NCI-H2171 treated with DMSO at 0.1 percent for 48 hours (cell line): ENCODE measurements around the gene PRSS12.
"Not testable (repeated sequence)": the region's sequence is repeated elsewhere in the genome, so short reads cannot be mapped to it uniquely, and the experiment has no call there.

Source experiments
- DNase-seq: peaks from one replicate; lab custom pipeline; 2025; lab: John Stamatoyannopoulos, UW

Gene PRSS12, protein sequence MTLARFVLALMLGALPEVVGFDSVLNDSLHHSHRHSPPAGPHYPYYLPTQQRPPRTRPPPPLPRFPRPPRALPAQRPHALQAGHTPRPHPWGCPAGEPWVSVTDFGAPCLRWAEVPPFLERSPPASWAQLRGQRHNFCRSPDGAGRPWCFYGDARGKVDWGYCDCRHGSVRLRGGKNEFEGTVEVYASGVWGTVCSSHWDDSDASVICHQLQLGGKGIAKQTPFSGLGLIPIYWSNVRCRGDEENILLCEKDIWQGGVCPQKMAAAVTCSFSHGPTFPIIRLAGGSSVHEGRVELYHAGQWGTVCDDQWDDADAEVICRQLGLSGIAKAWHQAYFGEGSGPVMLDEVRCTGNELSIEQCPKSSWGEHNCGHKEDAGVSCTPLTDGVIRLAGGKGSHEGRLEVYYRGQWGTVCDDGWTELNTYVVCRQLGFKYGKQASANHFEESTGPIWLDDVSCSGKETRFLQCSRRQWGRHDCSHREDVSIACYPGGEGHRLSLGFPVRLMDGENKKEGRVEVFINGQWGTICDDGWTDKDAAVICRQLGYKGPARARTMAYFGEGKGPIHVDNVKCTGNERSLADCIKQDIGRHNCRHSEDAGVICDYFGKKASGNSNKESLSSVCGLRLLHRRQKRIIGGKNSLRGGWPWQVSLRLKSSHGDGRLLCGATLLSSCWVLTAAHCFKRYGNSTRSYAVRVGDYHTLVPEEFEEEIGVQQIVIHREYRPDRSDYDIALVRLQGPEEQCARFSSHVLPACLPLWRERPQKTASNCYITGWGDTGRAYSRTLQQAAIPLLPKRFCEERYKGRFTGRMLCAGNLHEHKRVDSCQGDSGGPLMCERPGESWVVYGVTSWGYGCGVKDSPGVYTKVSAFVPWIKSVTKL

DNA sequence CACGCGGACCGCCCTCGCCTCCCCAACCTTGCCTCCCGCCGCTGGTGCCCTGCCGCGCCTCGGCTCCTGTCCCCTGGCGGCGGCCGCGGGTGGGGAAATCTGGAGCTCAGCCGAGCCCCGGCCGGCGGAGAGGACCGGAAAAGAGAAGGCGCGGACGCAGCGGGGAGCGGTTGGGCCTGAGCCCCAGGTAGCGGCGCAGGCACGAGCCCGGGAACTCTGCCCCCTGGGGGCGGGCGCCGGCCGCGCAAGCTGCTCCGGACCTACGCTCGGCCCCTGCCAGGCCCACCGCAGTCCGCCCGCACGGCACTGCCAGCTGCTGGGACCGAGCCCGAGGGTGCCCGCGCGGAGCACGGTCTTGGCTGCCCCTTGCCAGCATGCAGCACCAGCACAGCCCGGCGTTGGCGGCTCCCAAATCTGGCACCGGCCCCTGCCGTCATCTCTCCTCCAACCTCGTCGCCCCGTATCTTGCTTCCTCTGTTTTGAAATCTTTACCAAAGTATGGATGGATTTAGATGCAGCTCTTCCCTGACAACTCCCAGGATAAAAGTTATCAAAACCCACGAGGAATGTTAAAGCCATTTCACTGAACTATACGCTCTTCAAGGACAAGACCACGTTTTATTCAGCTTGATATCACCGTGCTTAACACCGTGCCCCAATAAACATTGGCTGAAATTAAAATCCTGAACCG is at the start of gene PRSS12:
Gene PRSS12 (minus strand): TSS at position 161 of the 691 bp plus-strand sequence. CDS start 283 bp downstream, outside the sequence.
- DNase-seq, result no peak

DNA sequence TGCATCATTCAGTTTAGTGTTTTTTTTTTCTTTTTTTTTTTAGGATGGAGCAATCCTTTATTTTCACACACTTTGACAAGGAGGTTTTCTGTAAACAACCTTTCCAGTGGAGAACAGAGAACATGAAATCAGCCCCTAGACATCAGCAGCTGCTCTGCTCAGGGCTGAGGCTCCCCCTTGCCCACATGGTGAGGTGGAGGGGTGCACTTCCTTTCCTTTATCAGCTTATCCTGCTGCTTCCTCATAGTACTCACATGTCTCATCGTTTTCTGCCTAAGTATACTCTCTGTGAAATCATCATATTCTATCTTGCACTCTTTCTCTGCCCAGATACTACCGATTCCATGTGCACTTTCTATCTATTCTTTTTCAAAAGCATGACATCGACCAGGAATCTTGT is 47.6 kb upstream of the PRSS12 start:
- DNase-seq, result no peak

DNA sequence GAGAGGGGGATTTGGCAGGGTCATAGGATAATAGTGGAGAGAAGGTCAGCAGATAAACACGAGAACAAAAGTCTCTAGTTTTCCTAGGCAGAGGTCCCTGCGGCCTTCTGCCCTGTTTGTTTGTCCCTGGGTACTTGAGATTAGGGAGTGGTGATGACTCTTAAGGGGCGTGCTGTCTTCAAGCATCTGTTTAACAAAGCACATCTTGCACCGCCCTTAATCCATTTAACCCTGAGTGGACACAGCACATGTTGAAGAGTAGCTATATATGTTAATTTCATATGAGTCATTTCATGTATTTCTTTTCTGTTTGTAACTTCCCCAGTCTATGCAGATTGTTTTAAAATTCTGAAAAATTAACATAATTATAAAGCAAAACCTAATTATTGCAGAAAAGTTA is 47.1 kb upstream of the PRSS12 start:
- DNase-seq, result not testable (repeated sequence)

DNA sequence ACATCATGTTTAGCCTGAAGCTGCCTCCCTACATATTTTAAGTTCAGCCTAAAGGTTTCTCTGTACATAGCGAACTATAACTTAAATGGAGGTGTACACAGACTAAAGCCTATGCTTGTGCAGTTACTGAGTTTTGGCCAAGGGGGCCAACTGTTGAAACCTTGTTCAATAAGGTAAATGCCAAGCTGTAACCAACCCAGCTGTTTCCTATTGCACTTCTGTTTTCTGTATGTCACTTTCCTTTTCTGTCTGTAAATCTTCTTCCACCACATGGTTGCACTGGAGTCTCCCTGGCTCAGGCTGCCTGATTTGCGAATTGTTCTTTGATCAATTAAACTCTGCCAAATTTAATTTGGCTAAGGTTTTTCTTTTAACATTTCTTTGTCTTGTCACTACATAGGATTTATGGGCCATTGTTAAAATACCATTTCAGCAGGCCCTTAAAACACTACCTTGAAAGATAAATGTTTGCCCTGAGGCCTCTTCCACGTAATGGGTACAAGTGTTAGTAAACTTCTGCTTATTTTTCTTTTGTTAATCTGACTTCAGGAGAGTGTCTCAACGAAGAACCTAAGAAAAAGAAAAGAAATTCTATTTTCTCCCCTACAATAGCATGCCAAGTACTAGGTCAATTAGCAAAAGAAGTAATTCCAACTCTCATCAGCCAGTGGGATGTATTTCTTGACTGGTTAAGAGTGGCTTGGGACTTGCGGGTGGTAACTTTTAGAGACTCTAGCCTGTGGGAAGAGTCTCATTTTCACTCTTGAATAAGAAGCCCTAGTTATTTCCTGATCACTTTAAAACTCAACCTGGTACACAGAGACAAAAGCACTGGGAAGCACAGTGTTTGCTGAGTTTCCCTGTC is 45.7 kb upstream of the PRSS12 start:
- peak; percentile 13 for DNase-seq

DNA sequence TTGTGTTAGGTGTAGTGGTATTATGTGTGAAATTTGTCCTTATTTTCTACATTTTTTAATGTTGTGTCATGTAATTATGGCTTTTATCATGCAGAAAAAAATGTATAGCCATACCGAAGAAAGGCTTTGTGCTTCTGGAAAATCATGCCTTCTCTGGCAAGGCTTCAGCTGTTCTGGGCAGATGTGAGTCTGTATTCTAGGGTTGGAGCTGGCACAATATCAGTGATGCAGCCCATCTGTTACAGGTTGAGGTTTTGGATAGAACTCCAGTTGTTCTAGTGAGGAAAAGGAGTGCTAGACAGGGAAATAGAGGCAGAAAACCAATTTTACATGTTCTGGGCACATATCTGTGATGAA is 44.8 kb upstream of the PRSS12 start:
- DNase-seq, result peak; percentile 60

DNA sequence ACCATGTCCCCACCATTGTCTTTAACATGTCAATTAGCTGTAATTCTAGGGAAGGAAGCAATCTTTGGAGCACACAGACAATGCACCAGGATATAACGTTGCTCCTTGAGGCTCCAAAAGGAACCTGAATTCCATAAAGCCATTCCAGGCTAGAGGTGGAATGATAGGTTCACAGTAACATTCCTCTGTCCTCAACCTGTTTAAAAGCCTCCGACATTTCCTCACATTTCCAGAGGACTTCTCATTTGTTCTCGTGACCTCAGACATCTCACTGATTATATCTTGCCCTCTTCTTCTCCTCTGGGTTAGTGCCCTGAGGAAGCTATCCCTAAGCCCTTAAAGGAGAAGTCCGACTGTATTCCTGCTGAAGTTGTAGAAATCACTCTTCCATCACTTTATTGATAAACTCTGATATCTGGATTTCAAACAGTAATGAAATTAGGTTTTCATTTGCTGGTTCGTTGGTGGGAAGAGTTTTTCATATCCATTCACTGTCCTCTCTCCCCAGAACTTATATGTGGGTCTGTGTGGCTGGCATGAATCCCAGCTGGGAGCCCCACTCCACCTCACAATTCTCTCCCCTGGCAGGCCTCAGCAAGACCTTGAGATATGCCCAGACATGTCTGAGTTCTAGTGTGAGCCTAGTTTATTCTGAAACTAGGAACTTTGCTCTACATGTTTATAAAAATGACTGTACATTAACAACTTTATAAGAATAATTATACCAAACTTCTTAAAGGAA is 44.2 kb upstream of the PRSS12 start:
- DNase-seq, result peak; percentile 32

DNA sequence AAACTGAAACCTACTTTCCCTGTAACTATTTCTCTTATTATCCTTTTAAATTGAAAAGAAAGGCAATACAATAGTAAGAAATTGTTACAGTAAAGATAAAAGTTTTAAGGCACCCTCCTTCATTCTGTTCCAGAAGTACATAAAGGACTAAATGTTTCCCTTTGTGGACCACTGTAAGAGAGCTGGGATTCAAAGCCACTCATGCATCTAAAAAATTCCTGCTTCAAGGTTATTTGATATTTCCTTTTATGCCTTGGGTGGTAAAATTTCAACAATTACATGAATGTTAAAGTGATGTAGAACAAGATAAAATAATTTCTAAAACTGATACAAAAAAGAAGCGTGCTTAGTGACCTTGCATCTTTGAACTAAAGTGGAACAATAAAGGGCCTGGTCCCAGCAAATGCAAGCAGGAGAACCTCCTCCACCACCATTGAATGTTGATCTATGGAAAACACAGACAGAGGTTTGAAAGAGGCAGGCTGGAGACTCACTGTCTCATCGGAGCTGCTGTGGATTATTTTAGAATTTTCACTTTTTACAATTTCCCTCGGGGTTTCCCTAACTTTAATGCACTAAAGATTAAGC is 42.3 kb upstream of the PRSS12 start:
- DNase-seq, result no peak

DNA sequence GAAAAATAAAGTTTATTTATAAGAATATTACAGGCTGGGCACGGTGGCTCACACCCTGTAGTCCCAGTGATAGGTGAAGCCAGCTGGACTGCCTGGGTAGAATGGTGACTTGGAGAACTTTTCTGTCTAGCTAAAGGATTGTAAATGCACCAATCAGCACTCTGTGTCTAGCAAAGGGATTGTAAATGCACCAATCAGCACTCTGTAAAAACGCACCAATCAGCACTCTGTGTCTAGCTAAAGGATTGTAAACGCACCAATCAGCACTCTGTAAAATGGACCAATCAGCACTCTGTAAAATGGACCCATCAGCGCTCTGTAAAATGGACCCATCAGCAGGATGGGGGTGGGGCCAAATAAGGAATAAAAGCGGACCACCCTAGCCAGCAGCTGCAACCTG is 39.7 kb upstream of the PRSS12 start:
- DNase-seq, result not testable (repeated sequence)

DNA sequence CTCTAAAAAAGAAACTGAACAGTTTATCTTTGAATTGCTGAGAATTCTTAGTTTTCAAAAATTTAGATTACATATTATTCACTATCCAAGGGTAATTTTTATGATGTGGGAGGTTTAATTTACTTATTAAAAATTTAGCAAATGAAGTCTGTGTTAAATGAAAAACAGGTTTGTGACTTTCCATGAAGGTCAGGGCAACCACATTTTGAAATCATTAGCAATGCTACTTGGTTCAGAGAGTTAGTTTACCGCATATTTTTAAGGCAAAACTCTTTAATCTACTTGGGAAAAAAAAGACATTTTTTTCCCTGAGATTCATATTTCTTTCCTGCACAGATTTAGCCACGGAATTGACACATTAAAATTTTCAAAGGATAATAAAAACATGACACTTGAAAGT is 37.3 kb upstream of the PRSS12 start:
- no peak for DNase-seq

DNA sequence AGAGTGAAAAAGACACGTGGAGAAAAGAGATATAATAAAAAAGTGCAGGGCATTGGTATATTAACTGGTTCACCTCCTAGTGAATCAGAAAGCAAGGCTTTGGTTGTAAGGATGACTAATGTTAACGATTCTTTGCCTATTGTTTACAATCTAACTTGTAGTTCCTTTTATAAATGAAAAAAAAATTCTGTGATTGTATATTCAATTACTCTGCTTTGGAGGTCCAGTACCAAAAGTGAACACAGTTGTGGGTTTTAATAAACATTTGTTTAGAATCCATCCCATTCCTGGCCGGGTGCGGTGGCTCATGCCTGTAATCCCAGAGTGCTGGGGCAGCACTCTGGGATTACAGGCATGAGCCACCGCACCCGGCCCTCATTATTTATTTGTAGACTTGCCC is 36.9 kb upstream of the PRSS12 start:
- no peak for DNase-seq

DNA sequence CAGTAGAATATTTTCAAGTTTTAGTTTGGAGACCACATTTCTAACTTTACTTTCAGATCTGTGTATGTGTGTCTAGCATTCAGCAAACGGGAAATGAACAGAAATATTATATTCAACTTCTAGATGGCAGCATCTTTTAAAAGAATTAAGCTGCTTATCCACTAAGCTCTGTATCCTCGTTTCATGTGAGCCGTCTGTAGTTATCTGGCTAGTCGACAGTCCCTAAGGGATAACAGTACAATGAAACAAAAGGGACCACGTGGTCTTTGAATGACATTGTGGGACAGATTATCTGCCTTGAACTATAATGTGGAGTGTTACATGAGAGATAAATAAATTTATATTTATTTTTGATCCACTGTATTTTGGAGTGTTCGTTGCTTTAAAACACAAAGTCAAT is 35.8 kb upstream of the PRSS12 start:
- DNase-seq, result peak; percentile 13

DNA sequence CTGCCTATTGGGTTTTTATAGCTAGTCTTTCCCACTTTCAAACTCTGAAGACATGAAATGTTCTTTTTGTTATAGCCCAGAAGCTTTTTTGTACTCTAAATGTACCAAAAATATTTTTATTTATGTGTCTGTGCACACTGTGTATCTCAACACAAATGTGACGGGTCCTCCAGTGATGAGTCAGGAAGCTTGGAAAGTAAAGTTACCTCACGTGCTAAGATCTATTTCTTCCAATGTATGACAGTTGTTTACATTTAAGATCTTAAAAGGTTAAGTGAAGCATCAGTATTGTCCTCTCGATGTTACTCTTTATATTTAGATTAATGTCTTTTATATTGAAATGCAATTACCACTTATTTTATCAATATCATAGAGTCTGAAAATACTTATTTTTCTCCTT is 29.1 kb upstream of the PRSS12 start:
- no peak for DNase-seq

DNA sequence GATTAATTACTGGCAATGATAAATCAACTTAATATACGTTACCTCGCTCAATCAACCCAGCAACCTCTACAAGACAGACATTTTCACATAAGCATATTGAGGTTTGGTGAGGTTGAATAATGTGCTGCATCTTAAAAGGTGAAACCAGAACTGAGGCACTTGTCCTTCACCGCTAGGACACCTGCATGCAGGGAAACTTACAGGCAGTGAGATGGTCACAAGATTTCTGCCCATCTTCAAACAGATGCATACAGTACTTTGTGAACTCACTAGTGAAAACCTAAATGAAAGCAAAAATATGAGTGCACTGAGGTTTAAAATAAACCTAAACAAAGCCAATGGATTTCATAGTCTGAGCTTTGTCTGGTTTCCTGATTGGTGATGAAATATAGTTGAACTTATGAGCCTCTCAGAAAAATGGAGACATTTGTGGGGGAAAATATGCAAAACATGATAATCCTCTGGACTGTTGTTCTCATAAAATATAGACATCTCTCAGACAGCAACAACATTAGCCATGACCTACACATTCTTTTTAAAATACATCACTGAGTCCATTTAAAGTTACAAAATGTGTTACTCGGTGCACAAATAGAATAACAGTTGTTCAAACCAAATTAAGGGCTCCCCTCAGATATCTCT is 20.9 kb upstream of the PRSS12 start:
- no peak for DNase-seq

DNA sequence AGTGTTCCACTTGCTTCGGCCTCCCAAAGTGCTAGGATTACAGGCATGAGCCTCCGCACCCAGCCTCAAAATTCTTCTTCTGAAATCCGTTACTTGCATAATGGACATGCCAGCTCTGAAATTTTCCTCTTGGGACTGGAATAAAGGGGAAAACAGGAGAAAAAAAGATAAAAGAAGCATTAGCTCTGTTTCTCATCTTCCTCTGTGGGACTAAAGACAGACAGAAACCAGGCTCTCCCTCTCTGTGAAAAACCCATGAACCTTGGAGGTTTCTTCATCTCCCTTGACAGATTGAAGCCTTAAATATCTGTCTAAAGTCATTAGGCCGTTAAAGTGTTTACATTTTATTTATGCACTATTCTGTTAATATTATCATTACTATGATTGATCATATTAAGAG is 19.4 kb upstream of the PRSS12 start:
- DNase-seq, result no peak

DNA sequence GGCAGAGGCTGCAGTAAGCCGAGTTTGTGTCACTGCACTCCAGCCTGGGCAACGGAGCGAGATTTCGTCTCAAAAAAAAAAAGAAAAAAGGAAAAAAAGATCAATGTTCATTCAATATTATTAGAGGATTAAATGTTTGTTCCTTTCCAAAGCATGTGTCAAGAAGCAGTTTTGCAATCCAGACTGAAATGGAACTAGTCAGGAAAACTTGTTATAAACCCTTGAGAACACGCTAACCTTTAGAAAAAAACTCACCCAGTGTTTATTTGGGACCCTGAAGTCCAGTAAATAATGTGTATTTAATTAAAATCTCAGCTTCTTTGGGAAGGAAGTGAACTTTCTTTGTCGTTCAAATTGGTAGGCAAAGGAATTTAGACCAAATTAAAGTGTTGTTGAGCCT is 16.4 kb upstream of the PRSS12 start:
- no peak for DNase-seq

DNA sequence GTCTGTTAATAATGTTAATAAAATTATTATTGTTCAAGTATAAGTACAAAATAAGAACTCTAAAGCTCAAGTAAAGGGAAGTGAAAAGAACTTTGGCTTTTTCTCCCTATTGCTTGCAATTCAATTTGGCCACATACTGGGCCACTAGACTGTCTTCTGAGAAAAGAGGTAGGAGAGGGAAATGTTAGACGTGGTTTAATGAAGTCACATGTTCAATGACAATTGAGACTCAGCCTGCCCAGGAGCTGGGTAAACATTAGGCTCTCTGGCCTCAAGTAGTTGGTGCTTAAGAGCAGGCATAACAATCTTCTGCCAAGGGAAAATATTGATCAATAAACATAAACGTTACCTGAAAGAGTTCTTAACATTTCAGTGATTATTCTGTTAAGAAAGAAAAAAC is 15.1 kb upstream of the PRSS12 start:
- no peak for DNase-seq

DNA sequence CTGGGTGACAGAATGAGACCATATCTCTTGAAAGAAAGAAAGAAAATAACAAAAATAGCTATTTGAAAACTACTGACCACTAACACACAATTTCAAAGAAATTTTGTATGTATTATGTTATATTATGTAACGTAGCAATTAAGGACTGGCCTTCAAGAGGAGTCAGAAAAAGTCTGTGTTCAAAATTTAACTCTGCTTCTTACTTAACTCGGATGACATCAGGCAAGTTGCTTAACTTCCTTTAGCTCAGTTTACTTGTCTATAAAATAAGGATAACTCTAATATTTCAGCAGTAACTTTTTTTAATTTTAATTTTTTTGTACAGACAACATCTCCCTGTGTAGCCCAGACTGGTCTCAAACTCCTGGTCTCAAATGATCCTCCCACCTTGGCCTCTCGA is 14.6 kb upstream of the PRSS12 start:
- no peak for DNase-seq

DNA sequence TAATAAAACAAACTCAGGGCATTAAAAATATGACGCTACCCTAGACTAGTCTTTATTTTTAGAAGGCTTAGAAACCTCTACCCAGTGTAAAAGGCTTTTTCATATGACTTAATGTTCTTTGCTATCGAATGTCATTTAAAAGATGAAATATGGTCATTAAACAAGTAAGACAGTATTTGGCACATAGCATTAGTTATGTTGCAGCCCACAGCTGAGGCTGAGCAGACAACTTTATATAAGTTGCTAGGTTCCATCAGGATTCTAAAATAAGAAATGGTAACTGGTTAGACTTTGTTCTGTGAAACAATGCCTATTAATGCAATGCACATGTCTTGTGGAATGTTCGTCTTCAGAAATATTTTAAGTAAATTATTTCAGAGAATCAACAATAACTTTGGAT is 10.4 kb upstream of the PRSS12 start:
- DNase-seq, result no peak

DNA sequence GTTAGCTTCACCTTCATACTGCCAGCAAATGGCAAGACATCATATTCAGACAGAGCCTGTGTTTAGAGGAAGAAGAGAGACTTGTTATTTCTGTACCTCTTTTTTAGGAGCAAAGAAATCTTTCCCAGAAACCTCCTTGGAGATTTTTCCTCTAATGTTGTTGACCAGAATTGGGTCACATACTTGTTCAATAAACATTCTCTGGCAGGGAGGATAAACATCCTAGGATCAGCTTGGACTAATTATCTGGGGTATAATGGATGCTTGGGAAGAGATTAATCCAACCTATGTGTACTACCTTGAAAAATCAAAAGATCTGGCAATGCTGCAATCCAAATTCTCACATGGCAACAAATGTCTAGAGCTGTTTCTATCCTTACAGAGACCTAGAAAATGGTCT is 8.4 kb upstream of the PRSS12 start:
- DNase-seq, result no peak

DNA sequence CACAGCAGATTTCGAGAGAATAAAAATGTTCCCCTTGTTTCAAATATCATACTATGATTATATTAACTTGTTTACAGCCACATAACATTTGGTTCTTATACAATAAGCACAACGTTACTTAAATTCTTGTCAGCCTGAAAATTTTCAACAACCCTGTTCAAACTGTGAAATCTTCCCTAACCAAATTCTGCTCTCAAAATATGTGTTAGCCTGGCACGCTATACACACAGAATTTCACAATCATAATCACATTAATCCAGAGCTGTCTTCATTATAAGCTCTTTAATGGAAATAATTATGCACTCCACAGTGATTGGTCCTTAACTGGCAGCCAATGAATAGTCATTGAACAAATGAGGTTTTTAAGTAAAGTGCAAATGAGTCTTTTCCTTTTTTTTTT is 7.3 kb upstream of the PRSS12 start:
- no peak for DNase-seq
